ENCODE measurements around the gene CFAP43. TPM values are rescaled to one million over a fixed set of nuclear protein-coding genes. Genes with fewer than 3 reads are reported as not detected.
A peak's percentile ranks its signal among the peaks of the same experiment; 100 is the strongest.

Gene CFAP43
- polyA plus RNA-seq, 4 donors, result 13.8 to 20.5 (median 14.3) TPM

DNA sequence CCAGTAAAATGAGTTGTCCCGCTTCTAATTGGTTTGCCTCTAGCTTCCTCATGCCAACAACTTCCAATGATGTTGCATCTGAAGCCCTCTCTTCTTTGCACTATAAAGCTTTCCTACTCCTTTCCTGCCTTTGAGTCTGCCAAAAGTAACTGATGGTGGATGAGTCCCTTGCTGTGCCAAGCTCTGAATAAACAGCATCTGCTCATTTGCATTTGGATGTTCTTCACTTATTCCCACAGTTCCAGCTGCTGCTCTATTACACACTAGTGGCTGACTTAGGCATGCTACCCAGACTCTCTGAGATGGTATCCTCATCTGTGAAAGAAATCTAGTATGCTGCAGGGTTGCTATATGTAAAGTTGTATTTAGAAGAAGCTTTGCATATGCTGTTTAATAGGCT, 85.3 kb downstream of the CFAP43 start:
- DNase-seq (ENCODE audit: low read depth in 4 of 4, low spot score in 3 of 4), result no peak

DNA sequence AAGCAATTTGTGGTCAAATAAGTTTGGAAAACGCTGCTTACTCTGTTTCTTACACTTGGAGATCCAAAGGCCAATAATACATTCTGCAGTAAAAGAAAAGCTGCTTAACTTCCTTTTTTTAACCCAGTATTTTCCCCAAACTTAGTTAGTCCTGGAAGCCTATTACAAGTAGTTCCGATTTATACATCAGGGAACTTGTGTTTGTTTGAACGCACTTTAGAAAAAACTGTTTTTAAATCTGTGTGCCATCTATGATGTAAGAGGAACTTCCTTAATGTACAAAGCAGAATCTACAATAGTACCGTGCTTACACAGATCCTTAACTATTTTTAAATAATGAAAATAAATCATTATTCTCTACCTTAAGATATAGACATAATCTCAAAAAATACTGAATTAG, 87.2 kb downstream of the CFAP43 start:
- no peak for DNase-seq (ENCODE audit: low read depth in 4 of 4, low spot score in 3 of 4)

DNA sequence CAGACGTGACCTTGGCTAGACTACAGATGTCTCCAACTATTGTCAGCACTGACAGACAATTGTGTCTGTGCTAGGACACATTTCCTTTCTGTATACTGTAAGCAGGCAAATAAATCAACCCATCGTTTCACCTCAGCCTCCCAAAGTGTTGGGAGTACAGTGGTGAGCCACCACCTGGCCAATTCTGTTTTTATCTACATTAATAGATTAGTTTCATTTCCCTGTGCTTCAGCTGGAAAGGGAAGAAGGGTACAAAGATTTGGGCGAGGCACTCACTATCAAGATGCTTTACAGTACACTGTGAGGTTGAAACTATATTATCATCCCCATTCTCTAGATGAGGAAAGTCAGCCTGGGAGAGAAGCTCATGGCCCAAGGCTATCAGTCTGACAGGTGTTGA, 88.3 kb downstream of the CFAP43 start:
- DNase-seq (ENCODE audit: low read depth in 4 of 4, low spot score in 3 of 4), result no peak

DNA sequence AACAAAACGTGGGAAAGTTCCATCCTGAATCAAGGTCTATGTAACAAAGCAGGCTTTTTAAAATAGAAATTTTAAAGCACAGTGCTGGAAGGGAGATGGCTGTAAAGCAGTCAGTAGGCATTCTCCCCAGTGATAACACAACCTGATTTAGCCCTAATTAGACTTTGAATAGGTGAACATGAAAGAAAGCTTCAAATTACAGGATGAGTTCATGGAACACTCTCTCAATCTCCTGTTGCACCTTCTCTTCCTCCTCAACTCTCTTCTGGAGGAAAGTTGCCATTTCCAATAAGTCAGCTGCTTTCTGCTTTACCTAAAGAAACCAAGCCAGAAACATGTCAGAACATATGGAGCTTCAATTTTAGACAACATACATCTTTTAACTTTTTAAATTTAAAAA, 90.1 kb downstream of the CFAP43 start:
- DNase-seq (ENCODE audit: low read depth in 4 of 4, low spot score in 3 of 4), result no peak

DNA sequence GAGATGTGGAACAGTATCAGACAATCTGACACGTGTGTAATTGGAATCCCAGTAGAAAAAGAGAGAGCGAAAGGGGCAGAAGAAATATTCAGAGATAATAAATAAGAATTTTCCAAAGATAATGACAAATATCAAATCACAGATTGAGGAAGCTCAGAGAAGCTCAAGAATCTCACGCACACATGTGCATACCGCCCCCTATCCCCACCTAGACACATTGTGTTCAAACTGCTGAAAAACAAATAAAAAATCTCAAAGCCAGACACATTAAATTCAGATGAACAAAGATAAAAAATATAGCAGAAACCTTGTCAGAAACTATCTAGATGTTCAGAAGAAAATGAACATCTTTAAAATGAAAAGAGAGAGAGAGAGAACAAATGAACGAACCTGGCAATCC, 92.9 kb downstream of the CFAP43 start:
- no peak for DNase-seq (ENCODE audit: low read depth in 4 of 4, low spot score in 3 of 4)

DNA sequence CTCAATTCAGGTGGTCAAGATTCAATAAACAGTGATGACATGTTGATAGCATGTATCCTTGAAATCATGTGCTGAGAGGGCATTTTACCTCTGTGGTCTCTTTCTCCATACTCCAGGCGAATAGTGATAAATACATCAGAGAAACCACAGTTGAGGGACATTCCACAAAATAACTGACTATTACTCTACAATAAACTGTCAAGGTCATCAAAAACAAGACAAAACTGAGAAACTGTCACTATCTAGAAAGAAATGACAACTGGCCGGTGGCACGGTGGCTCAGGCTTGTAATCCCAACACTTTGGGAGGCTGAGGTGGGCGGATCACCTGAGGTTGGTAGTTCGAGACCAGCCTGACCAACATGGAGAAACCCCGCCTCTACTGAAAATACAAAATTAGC, 94.0 kb downstream of the CFAP43 start:
- DNase-seq (ENCODE audit: low read depth in 4 of 4, low spot score in 3 of 4), result no peak

DNA sequence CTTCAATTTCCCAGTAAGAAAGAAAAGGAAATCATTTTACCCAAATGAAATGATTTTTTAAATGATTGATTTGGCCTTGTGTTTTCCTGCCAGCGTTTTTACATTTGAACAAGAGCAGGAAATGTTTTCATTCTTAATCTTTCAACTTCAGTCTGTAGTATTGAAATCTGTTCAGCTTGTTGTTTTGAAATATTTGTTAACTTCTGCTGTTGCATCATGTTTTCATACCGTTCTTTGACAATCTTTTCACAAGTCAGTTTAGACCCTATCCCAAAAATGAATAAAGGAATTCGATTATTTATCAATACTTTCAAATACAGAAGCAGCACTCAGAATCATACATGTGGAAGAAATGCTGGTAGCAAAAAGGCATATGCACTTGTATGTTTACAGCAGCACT, 102.1 kb downstream of the CFAP43 start:
- no peak for DNase-seq (ENCODE audit: low read depth in 4 of 4, low spot score in 3 of 4)

DNA sequence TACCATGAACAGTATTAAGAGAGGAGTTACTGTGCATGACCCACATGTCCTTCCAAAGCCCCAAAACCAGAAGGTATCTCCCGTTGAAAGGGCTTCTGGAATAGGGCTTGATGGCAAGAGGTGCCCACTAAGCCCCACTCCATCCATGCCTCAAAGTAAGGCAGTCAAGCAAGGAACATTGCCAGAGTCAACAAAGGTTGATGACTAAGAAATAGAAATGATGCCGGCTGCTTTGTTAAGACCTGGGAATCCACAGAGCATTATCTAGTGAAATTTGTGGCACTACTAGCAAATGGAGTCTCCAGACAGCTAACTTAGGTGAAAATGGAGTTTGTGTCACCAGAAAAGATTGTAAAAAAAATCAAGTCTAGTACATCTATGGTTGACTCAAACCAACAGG, 104.0 kb downstream of the CFAP43 start:
- DNase-seq (ENCODE audit: low read depth in 4 of 4, low spot score in 3 of 4), result no peak

DNA sequence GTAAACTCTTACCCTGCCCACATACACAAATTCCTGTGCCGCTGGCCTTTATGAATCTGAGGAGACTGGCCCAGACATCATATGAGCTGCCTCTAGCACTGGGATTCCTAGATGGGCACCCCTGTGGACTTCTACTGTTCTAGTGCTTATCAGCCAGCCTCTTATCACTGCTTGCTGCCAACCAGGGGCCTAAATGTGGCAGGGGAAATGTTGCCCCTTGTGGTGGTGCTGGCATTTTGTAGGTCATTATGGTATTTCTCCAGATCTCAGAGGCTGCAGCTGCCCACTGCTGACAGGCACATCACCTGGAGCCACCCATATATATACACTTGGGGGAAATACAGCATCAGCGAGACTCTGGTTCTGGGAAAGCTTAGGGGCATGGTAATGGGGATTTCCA, 104.8 kb downstream of the CFAP43 start:
- no peak for DNase-seq (ENCODE audit: low read depth in 4 of 4, low spot score in 3 of 4)

DNA sequence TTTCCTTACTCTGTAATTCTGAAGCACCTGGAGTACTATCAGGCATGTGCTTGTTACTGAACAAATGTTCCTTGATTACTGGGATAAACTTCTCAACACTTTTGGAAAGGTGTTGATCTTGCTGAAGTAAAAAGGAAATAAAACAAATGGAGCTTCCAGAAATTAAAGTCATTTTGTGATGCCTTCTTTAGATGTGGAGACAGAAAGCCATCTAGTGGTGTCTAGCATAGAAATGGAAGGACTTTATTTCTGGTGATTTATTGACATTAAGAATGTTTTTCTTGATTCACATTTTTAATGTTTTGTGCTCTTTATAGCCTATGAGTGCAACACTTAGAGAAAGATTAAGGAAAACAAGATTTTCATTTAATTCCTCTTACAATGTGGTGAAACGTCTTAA, 108.8 kb downstream of the CFAP43 start:
- no peak for DNase-seq (ENCODE audit: low read depth in 4 of 4, low spot score in 3 of 4)

DNA sequence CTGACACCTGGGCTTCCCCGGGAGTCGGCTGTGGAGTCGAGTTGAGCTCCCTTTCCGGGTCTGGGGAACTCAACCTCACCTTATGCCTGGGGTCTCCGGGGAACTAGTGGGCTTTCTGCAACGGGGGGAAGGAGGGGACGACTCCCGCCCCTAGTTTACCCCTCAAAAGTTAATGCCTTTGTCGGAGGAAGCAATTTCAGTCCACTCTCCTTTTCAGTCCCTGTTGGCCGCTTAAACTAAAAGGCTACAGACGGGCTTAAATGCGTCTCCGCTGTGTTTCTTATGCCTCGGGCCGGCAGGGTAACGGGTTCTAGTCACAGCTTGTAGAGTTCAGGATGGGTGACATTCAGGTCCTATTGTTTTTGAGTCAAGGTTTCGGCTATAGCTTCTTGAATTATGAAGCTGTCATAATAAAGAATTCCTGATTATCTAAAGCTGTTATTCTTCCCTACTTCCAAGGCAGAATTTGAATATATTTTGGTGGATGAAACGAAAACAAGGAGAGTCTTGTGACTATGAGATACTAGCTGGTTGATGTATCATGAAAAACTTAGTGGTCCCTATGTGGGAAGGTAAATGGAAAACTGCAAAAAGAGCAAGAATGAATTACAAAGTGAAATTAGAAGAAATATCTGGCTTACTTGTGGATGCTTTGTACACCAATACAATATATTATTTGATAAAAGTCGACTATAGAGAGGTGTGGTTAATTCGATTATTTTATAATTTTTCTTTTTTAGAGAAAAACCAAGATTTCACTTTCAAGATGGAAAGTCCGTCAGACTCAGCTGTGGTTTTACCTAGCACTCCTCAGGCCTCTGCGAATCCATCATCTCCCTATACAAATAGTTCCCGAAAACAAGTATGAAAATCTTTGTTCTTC, 109.7 kb downstream of the CFAP43 start:
- DNase-seq (ENCODE audit: low read depth in 4 of 4, low spot score in 3 of 4), result no peak

DNA sequence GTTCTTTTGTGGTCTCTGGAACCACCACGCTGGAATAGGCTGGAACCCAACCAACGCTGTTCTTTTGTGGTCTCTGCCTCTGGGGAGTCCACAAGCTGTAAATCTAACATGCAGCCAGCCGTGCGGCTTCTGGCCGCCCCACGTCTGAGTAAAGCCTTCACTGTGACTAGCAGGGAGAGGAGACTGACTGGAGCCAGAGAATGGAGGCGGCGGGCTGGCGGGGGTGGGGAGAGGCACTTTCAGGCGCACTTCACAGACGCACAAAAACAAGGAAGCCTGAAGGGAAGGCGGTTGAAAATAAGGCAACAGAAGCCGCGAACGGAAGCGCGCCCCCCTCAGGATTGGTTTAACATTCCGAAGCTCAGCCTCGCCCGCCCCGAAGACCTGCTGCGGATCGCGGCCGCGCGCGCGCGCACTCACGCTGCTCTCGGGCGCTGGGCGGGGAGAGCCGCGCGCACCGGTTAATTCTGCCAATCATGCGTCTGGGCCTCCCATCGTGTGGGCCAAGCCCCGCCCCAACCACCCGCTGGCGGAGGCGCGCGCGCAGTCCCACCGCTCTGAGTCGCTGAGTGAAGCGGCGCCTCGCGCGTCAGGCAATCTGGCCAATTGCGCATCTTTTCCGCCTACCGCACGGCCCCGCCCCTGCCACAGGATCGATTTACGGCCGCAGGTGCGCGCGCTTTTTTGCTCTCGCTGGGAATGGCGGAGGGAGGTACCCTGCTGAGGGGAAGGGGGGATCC, 110.5 kb downstream of the CFAP43 start, which contains the start of gene SFR1:
Gene SFR1 (plus strand): TSS at position 687 of the 740 bp plus-strand sequence. CDS start 13 bp downstream, at position 700.
- DNase-seq (ENCODE audit: low read depth in 4 of 4, low spot score in 3 of 4), result peak; percentile 97

DNA sequence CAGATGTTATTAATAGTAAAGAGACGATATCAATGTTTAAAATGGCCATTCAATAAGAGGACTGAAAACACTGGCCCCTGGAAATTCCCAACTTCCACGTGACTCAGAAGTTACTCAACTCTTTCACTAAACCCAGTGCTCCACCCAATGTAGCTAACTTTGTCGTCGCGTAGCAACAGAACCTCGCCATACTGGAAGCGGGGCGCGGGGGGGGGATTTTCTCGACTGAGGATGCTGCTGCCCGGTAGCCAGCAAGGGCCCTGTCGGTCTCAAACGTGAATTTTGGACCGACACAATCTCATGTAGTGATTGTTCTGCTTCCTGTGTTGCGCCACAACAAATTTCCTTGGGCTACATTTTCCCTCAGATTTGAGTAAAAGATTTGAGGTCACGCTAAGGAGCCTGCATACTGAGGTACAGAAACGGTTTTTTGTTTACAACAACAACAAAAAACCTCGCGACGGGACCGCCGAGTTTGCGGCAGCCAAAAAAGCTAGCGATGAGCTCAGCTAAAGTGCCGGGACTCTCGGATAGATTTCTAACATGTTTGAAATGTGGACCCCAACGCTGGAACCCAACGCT, 111.2 kb downstream of the CFAP43 start:
- DNase-seq (ENCODE audit: low read depth in 4 of 4, low spot score in 3 of 4), result peak; percentile 74 to 85 (median 82)

DNA sequence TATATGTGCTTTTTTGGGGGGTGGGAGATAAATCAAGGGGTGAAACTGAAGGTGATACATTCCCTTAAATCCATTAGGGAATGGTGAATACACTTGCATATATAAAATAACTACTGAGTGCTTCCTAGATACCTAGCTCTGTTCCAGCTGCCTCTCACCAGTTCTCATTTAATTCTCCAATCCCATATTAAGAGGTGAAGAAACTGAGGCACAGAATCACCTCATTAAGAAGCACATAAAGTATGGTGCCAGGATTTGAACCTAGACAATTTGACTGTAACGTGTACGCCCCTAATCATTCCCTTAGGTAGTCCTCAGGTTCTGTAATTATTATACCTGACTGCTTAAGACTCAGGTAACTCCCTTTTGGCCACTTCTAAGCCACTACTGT, 111.7 kb downstream of the CFAP43 start:
- DNase-seq (ENCODE audit: low read depth in 4 of 4, low spot score in 3 of 4), result no peak

DNA sequence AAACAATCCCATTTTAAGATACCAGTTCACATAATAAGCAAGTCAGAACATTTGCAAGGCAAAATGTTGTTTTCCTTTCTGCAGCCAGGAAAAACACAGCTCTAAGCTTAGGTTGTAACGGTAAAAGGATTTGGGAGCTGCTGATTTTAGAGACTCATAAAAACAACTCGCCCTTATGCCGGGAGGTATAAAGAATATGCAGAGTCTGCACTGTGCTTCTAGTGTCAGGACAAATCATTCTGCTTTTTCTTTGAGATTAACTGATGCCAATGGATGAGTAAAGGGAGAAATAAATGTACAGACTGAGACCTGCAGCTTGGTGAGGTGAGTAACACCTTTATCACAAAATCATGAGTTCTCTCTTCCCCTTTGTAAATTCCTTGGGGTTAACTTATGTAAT, 112.2 kb downstream of the CFAP43 start:
- DNase-seq (ENCODE audit: low read depth in 4 of 4, low spot score in 3 of 4), result no peak

DNA sequence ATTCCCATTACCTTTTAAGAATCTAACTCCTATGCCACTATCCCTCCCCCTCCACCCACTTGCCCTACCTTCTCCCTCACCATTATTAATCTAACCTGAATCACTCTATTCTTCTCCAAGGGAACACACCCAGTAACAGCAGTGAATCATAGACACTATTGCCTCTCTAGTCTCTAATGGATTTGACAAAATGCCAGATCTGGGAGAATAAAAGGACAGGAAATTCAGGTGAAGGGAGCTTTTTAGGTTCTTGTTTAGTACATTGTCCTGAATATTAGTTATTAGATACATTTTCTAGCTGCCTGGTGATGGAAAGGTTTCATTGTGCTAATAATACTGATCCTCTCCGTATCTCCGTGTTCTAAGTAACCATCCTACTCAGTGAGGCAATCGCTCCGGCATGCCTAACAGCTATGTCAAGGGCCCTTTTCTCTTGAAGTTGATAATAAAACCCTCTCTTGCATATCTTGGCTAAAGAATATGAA, 114.3 kb downstream of the CFAP43 start:
- no peak for DNase-seq (ENCODE audit: low read depth in 4 of 4, low spot score in 3 of 4)

DNA sequence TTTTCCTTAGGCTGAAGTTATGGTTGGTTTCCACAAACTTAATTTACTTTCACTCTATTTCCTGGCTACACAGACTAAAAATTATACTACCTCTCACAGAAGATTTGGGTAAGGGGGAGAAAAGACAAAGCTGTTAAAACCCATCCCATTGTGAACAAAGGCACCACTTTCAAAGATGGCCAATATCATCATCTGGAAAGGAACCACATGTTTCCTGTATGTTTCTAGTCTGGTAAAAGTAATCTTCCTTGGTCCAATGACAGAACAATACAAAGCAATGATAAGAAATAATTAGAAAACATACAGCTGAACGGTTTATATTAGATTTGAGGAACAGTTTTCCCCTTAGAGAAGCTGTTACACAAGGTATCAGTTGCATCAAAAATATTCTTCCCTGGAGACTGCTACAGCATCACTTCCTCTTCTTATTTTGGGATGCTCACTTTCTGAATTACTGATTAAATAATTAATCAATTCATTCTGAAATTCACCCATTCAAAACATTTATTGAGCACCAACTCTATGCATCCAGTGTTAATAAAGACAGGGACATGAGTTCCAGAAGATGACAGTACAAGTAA, 118.7 kb downstream of the CFAP43 start:
- no peak for DNase-seq (ENCODE audit: low read depth in 4 of 4, low spot score in 3 of 4)

DNA sequence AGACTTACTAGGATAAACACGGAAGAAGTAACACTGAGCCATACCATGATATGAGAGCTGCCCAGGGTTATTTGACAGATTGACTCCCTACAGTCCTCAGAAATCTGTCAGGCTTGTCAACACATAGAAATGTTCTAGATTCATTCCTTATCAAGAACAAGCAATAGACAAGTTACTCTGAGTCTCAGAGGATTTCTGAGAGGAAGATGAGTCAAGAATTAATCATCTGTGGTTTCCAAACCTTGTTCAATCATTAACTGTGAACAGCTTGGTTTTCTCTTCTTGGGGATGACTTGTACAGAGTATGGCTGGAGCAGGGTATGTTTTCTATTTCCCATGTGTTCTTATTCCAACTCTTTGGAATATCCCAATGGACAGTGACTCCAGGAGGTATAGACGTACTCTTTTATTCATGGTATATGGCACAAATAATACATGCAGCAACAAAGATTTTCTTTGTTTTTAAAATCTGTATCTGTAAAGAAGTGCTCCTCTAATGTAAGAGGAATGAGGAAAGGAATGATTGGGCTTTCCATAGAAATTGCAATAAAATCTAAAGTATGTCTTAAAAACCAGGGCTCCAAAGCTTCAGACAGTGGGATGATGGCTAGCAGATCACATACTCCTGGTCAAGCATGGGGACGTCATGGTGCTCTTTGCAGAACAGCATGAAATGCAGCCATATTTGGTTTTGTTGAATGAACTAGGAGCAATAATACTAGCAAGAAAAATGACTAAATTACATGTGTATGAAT, 122.1 kb downstream of the CFAP43 start:
- no peak for DNase-seq (ENCODE audit: low read depth in 4 of 4, low spot score in 3 of 4)

DNA sequence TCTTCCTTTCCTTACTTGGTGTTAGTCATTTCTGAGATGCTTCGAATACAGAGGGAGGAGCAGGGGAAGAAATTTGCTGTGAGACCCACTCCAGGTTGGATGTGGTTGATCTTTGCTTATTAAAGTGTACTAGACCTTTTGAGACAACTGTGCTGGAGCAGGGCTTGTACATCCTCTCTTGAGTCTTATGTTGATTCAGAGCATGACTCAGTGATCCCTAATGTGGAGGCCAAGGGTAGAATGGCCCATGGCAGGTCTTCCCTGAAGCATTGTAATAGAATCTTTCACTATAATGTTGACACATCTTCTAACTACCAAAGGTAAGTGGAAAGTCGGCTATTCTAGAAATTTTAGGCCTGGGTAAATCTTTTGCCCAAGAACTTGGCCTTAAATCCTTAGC, 127.2 kb downstream of the CFAP43 start:
- no peak for DNase-seq (ENCODE audit: low read depth in 4 of 4, low spot score in 3 of 4)

DNA sequence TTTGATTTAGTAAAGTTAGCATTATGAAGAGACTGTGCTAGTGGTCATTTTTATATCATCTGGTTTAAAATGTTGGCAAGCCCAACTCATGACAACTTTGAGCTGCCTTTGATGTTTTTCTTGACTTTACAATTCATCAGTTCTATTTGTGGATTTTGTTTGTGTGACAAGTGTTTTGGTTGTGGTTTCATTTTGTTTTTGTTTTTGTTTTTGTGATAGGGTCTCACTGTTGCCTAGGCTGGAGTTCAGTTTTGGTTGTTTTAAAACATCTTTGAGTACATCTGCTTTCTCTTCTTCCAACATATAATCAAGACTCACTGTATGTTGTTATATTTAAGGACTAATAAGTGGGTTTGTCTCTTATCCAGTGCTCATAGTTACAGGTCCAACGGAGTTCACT, 127.7 kb downstream of the CFAP43 start:
- DNase-seq (ENCODE audit: low read depth in 4 of 4, low spot score in 3 of 4), result no peak
